Measurements from ENCODE around the gene MVB12A.

The MVB12A gene

GRCh38 chr19:17447704-17448130 is 27.9 kb downstream of the MVB12A start:
- no peaks in the 10 kb centered on the region for H3K9me3 ChIP-seq (ENCODE audit: severe bottlenecking)
- H3K27me3 ChIP-seq (ENCODE audit: insufficient read depth, poor library complexity, severe bottlenecking), result peaks cover 4% of the 10 kb centered on the region
- DNase-seq (ENCODE audit: low spot score), result no peak
- peak overlapping the region; percentile 26 for H3K4me3 ChIP-seq (ENCODE audit: severe bottlenecking)
- H3K36me3 ChIP-seq (ENCODE audit: low read depth), result no peaks in the 10 kb centered on the region
- no peak; the same call in 2 of the 3 replicates for ATAC-seq (ENCODE audit: low read depth)
- H3K27ac ChIP-seq (ENCODE audit: poor library complexity, severe bottlenecking), result no peak overlapping the region
- peaks cover 6% of the 10 kb centered on the region for H3K4me1 ChIP-seq (ENCODE audit: insufficient read depth, poor library complexity, severe bottlenecking)
- no peak for TF ChIP-seq CTCF (IDR thresholded peaks at IDR 0.05; ENCODE audit: poor library complexity, severe bottlenecking)

- Histone ChIP-seq H3K4me3 (ENCODE audit: severe bottlenecking) (peak within 1 kb of the TSS; percentile 26), H3K27me3 (ENCODE audit: insufficient read depth, poor library complexity, severe bottlenecking) (peaks cover 4% of the 10 kb centered on the region), H3K36me3 (ENCODE audit: low read depth) (no peaks in the 10 kb centered on the region), H3K4me1 (ENCODE audit: insufficient read depth, poor library complexity, severe bottlenecking) (peaks cover 6% of the 10 kb centered on the region), H3K9me3 (ENCODE audit: severe bottlenecking) (no peaks in the 10 kb centered on the region), H3K27ac (ENCODE audit: poor library complexity, severe bottlenecking) (no peak within 1 kb of the TSS)
- DNase-seq (ENCODE audit: low spot score) (no peak), ATAC-seq (ENCODE audit: low read depth) (peak; percentile 30; the same call in 2 of the 3 replicates)
- peak; percentile 60 for TF ChIP-seq CTCF (IDR thresholded peaks at IDR 0.05; ENCODE audit: poor library complexity, severe bottlenecking)
These were observed 28.5 kb downstream of the MVB12A start, which contains the start of gene TMEM221 for GRCh38 chr19:17448131-17448967. TMEM221 (minus strand) TSS chr19:17448668; CDS start chr19:17448462, 206 bp downstream.

- ATAC-seq (ENCODE audit: low read depth) (peak; percentile 87), DNase-seq (ENCODE audit: low spot score) (peak; percentile 85)
- H3K36me3 ChIP-seq (ENCODE audit: low read depth), result no peaks in the 10 kb centered on the region
- H3K27ac ChIP-seq (ENCODE audit: poor library complexity, severe bottlenecking), result peak overlapping the region; percentile 76
- peaks cover 13% of the 10 kb centered on the region for H3K27me3 ChIP-seq (ENCODE audit: insufficient read depth, poor library complexity, severe bottlenecking)
- no peaks in the 10 kb centered on the region for H3K9me3 ChIP-seq (ENCODE audit: severe bottlenecking)
- H3K4me1 ChIP-seq (ENCODE audit: insufficient read depth, poor library complexity, severe bottlenecking), result peaks cover 6% of the 10 kb centered on the region
- TF ChIP-seq CTCF (IDR thresholded peaks at IDR 0.05; ENCODE audit: poor library complexity, severe bottlenecking), result no peak
- no peak overlapping the region for H3K4me3 ChIP-seq (ENCODE audit: severe bottlenecking)
These were observed 30.6 kb downstream of the MVB12A start for GRCh38 chr19:17450264-17451075.

GRCh38 chr19:17451820-17452219 is 32.0 kb downstream of the MVB12A start:
- peak overlapping the region; percentile 76 for H3K27ac ChIP-seq (ENCODE audit: poor library complexity, severe bottlenecking)
- no peaks in the 10 kb centered on the region for H3K36me3 ChIP-seq (ENCODE audit: low read depth)
- H3K9me3 ChIP-seq (ENCODE audit: severe bottlenecking), result no peaks in the 10 kb centered on the region
- H3K4me1 ChIP-seq (ENCODE audit: insufficient read depth, poor library complexity, severe bottlenecking), result peaks cover 6% of the 10 kb centered on the region
- no peak for TF ChIP-seq CTCF (IDR thresholded peaks at IDR 0.05; ENCODE audit: poor library complexity, severe bottlenecking)
- ATAC-seq (ENCODE audit: low read depth) (no peak), DNase-seq (ENCODE audit: low spot score) (no peak)
- peaks cover 19% of the 10 kb centered on the region for H3K27me3 ChIP-seq (ENCODE audit: insufficient read depth, poor library complexity, severe bottlenecking)
- H3K4me3 ChIP-seq (ENCODE audit: severe bottlenecking), result no peak overlapping the region

Data from RWPE2 (cell line).